ENCODE measurements around the gene IRF2BP2.
"Not testable (repeated sequence)": the region's sequence is repeated elsewhere in the genome, so short reads cannot be mapped to it uniquely, and the experiment has no call there.

GRCh38 chr1:234594575-234594974, 15.4 kb downstream of the IRF2BP2 start:
- not testable (repeated sequence) for TF ChIP-seq CTCF, POLR2A, POLR2AphosphoS5 (IDR thresholded peaks at IDR 0.05)
